Measurements from ENCODE around the gene STIM2. TPM values are rescaled to one million over a fixed set of nuclear protein-coding genes. Genes with fewer than 3 reads are reported as not detected.

STIM2 gene
- total and polyA plus RNA-seq, 9 of the 15 experiments (the other 6 are each of a cell fraction or from before 2014, with no cell fraction given) = 7.2 to 26.8 (median 15.4) TPM

DNA sequence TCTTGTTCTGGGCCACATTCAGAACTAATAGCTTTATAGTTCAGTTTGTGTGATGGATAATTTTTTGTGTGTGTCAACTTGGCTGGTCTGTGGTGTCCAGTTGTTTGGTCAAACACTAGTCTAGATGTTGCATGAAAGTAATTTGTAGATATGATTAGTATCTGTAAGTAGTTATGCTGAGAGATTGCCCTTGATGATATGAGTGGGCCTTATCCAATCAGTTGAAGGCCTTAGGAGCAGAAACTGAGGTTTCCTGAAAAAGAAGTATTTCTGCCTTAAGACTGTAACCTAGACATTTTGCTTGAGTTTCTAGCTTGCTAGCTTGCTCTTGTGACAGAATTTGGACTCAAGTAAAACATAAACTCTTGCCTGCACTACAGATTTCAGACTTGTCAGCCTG, 30.4 kb downstream of the STIM2 start:
- H3K9ac ChIP-seq (ENCODE audit: insufficient read depth in 1 of 2, low read depth in 2 of 2, low read length in 2 of 2) = no peak overlapping the region
- H3K27me3 ChIP-seq (ENCODE audit: control insufficient read depth in 2 of 2, insufficient read depth in 2 of 2, low read length in 2 of 2) = no peaks in the 10 kb centered on the region
- ChIA-PET POLR2A (no interaction called here), CTCF (ENCODE audit: low intra/inter-chr PET ratio) (no interaction called here)
- in situ Hi-C loops (cut with MboI) (no loop called here), intact Hi-C loops (cut with micrococcal nuclease) (no loop called here)
- H3K79me2 ChIP-seq (ENCODE audit: control insufficient read depth, insufficient read depth, low read length) = peaks cover 4% of the 10 kb centered on the region; the same call in 1 of the 3 replicates
- H3K36me3 ChIP-seq (ENCODE audit: control insufficient read depth, insufficient read depth, low read length) = no peaks in the 10 kb centered on the region
- H3K9me3 ChIP-seq (replicated peaks; ENCODE audit: control insufficient read depth, insufficient read depth, low read depth, low read length) = no peaks in the 10 kb centered on the region; the same call in 1 of the 2 replicates
- H3K4me3 ChIP-seq = no peak overlapping the region
- peaks cover 0 to 9% of the 10 kb centered on the region in 2 experiments; a peak in 1 of 5 replicates for H3K4me1 ChIP-seq (replicated peaks in 1 of 2; ENCODE audit: control insufficient read depth in 2 of 2, insufficient read depth in 2 of 2, low read length in 2 of 2)
- no peak overlapping the region for H3K27ac ChIP-seq (ENCODE audit: extremely low read depth, low read depth, low read length)
- TF ChIP-seq GTF2F1 (IDR thresholded peaks at IDR 0.05; ENCODE audit: low read depth, low read length) = no peak
- TF ChIP-seq, protein P1, sequence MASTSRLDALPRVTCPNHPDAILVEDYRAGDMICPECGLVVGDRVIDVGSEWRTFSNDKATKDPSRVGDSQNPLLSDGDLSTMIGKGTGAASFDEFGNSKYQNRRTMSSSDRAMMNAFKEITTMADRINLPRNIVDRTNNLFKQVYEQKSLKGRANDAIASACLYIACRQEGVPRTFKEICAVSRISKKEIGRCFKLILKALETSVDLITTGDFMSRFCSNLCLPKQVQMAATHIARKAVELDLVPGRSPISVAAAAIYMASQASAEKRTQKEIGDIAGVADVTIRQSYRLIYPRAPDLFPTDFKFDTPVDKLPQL (IDR thresholded peaks at IDR 0.05; ENCODE audit: extremely low read depth, insufficient read length) = no peak
- TF ChIP-seq NFRKB (IDR thresholded peaks at IDR 0.05; ENCODE audit: low read depth) = no peak
- TF ChIP-seq ZC3H4 (CRISPR knock-in tag; IDR thresholded peaks at IDR 0.05; ENCODE audit: borderline replicate concordance) = no peak
- no peak for TF ChIP-seq SMAD2 (IDR thresholded peaks at IDR 0.05; ENCODE audit: low read depth, low read length)
- TF ChIP-seq ZNF134 (CRISPR knock-in tag; conservative IDR thresholded peaks at IDR 0.05) = peak; percentile 83
- no TSS peak for BruUV-seq (replicated peaks)
- no peak for ATAC-seq
- FAIRE-seq = no peak
- H2AFZ ChIP-seq (ENCODE audit: low read depth, low read length) = no peak overlapping the region
- no peak overlapping the region for H3K4me2 ChIP-seq (ENCODE audit: insufficient read depth, low read length)
- no peaks in the 10 kb centered on the region for H3K9me1 ChIP-seq (ENCODE audit: control insufficient read depth, insufficient read depth, low read length)
- no peaks in the 10 kb centered on the region for H4K20me1 ChIP-seq (replicated peaks; ENCODE audit: control insufficient read depth, insufficient read depth, low read length)
- no peak for DNase-seq (ENCODE audit: extremely low read depth in 1 of 4, low spot score in 3 of 4)

DNA sequence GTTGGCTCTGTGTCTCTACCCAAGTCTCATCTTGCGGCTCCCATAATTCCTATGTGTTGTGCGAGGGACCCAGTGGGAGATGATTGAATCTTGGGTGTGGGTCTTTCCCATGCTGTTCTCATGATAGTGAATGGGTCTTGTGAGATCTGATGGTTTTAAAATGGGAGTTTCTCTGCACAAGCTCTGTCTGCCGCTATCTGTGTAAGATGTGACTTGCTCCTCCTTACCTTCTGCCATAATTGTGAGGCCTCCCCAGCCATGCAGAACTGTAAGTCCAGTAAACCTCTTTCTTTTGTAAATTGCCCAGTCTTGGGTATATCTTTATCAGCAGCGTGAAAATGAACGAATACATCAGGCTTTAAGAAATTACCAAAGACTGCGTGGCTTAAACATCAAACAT, 31.2 kb downstream of the STIM2 start:
- H3K4me1 ChIP-seq (replicated peaks in 1 of 2; ENCODE audit: control insufficient read depth in 2 of 2, insufficient read depth in 2 of 2, low read length in 2 of 2) = peaks cover 0 to 9% of the 10 kb centered on the region in 2 experiments; a peak in 1 of 5 replicates
- no peaks in the 10 kb centered on the region for H3K36me3 ChIP-seq (ENCODE audit: control insufficient read depth, insufficient read depth, low read length)
- H3K27ac ChIP-seq (ENCODE audit: extremely low read depth, low read depth, low read length) = no peak overlapping the region
- H3K9me3 ChIP-seq (replicated peaks; ENCODE audit: control insufficient read depth, insufficient read depth, low read depth, low read length) = no peaks in the 10 kb centered on the region; the same call in 1 of the 2 replicates
- in situ Hi-C loops (cut with MboI) (no loop called here), intact Hi-C loops (cut with micrococcal nuclease) (no loop called here)
- no peaks in the 10 kb centered on the region for H3K9me1 ChIP-seq (ENCODE audit: control insufficient read depth, insufficient read depth, low read length)
- H2AFZ ChIP-seq (ENCODE audit: low read depth, low read length) = no peak overlapping the region
- FAIRE-seq (no peak), DNase-seq (ENCODE audit: extremely low read depth in 1 of 4, low spot score in 3 of 4) (no peak), ATAC-seq (no peak)
- H3K27me3 ChIP-seq (ENCODE audit: control insufficient read depth in 2 of 2, insufficient read depth in 2 of 2, low read length in 2 of 2) = no peaks in the 10 kb centered on the region
- no peaks in the 10 kb centered on the region for H3K79me2 ChIP-seq (ENCODE audit: control insufficient read depth, insufficient read depth, low read length)
- H4K20me1 ChIP-seq (replicated peaks; ENCODE audit: control insufficient read depth, insufficient read depth, low read length) = no peaks in the 10 kb centered on the region
- H3K4me3 ChIP-seq = no peak overlapping the region
- WGBS (ENCODE audit: insufficient coverage, low coverage, missing lambda C conversion rate) = 92% methylated on average over 6 of the region's 6 CpGs
- ChIA-PET POLR2A (interaction anchor here (0.6 kb wide), 1 partner anchor 829 kb away, joined by 3 read pairs; no protein-coding TSS in a partner anchor), CTCF (ENCODE audit: low intra/inter-chr PET ratio) (no interaction called here)
- no peak overlapping the region for H3K4me2 ChIP-seq (ENCODE audit: insufficient read depth, low read length)
- no peak overlapping the region for H3K9ac ChIP-seq (ENCODE audit: insufficient read depth in 1 of 2, low read depth in 2 of 2, low read length in 2 of 2)
- BruUV-seq (replicated peaks) = no TSS peak
- TF ChIP-seq ZNF431 (CRISPR knock-in tag; IDR thresholded peaks at IDR 0.05) (peak; percentile 96), ZNF444 (CRISPR knock-in tag; IDR thresholded peaks at IDR 0.05) (no peak), MCM2 (IDR thresholded peaks at IDR 0.05; ENCODE audit: low read depth) (no peak), SMC3 (conservative IDR thresholded peaks at IDR 0.05; ENCODE audit: insufficient read depth, low read depth, low read length) (no peak)
- TF ChIP-seq, protein P2, sequence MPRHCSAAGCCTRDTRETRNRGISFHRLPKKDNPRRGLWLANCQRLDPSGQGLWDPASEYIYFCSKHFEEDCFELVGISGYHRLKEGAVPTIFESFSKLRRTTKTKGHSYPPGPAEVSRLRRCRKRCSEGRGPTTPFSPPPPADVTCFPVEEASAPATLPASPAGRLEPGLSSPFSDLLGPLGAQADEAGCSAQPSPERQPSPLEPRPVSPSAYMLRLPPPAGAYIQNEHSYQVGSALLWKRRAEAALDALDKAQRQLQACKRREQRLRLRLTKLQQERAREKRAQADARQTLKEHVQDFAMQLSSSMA (CRISPR knock-in tag; IDR thresholded peaks at IDR 0.05) = no peak
- TF ChIP-seq, protein P3, sequence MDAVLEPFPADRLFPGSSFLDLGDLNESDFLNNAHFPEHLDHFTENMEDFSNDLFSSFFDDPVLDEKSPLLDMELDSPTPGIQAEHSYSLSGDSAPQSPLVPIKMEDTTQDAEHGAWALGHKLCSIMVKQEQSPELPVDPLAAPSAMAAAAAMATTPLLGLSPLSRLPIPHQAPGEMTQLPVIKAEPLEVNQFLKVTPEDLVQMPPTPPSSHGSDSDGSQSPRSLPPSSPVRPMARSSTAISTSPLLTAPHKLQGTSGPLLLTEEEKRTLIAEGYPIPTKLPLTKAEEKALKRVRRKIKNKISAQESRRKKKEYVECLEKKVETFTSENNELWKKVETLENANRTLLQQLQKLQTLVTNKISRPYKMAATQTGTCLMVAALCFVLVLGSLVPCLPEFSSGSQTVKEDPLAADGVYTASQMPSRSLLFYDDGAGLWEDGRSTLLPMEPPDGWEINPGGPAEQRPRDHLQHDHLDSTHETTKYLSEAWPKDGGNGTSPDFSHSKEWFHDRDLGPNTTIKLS (IDR thresholded peaks at IDR 0.05; ENCODE audit: borderline replicate concordance, low read depth) = no peak

All from K562 (cell line).